GM12878 (cell line): Measurements from ENCODE around the gene PDGFC. TPM values are rescaled to one million over a fixed set of nuclear protein-coding genes. Genes with fewer than 3 reads are reported as not detected.

Source experiments
- ATAC-seq: fragments of 200-7000 bp; cut with Tn5 transposase; 3 replicates; pipeline ENCODE4 v1.9.1; 2020; ENCODE audit warnings: mild to moderate bottlenecking, moderate library complexity
- BruUV-seq: library from RNA; stranded (reverse); fragments of 400-500 nt; replicated peaks from 2 replicates; lab custom pipeline; 2021; lab: Mats Ljungman, UMichigan
- CTCF ChIA-PET: fragments of 300-600 bp; sonication (Branson Sonifier 250); formaldehyde crosslinking; extraction: SDS; loops from one replicate; lab custom pipeline; 2021; ENCODE audit warnings: inconsistent platforms; lab: Yijun Ruan, JAX
- POLR2A ChIA-PET: fragments of 350-600 bp; formaldehyde crosslinking; extraction: SDS; loops from one replicate; lab custom pipeline; 2021; ENCODE audit warnings: inconsistent platforms; lab: Charles Lee
- RAD21 ChIA-PET: fragments of 300-600 bp; sonication (Branson Sonifier 250); formaldehyde crosslinking; loops from one replicate; lab custom pipeline; 2023; ENCODE audit warnings: antibody characterized with exemption; ENCODE audit not compliant: unreplicated experiment; lab: Charles Lee
- SMC1A ChIA-PET: fragments of 300-600 bp; sonication (Branson Sonifier 250); formaldehyde crosslinking; loops from one replicate; lab custom pipeline; 2023; ENCODE audit not compliant: unreplicated experiment, uncharacterized antibody; lab: Charles Lee
- DNase-seq: peaks from one replicate; pipeline ENCODE4 v3.0.0-alpha.2; 2011; ENCODE audit warnings: low read depth, low spot score
- FAIRE-seq: peaks from 3 replicates; lab custom pipeline; 2011; peaks lifted over from hg19 to GRCh38; lab: Jason Lieb, UNC
- H2AFZ ChIP-seq: 2 replicates; pipeline ENCODE4 v1.6.0; 2011; ENCODE audit warnings: low read depth, low read length, control low read depth; ENCODE audit not compliant: control insufficient read depth
- H3K27ac ChIP-seq: 2 replicates; pipeline ENCODE4 v1.5.1; 2011; ENCODE audit warnings: control low read depth; ENCODE audit not compliant: control insufficient read depth, insufficient read depth
- H3K27me3 ChIP-seq, 2 experiments: replicated peaks in 1 of 2; 2 replicates each; pipeline versions ENCODE4 v1.6.0 to v1.6.1; 2011; ENCODE audit warnings: low read length in 1 of 2; ENCODE audit not compliant: control insufficient read depth in 2 of 2, insufficient read depth in 2 of 2
- H3K36me3 ChIP-seq, 2 experiments: 2 replicates each; pipeline ENCODE4 v1.5.1; 2011; ENCODE audit warnings: low read length in 1 of 2; ENCODE audit not compliant: control insufficient read depth in 2 of 2, insufficient read depth in 2 of 2
- H3K4me1 ChIP-seq: 2 replicates; pipeline ENCODE4 v1.6.1; 2011; ENCODE audit warnings: mild to moderate bottlenecking, low read length, moderate library complexity, mixed read lengths; ENCODE audit not compliant: control insufficient read depth, insufficient read depth
- H3K4me2 ChIP-seq: 2 replicates; pipeline ENCODE4 v1.6.0; 2011; ENCODE audit warnings: control low read depth; ENCODE audit not compliant: control insufficient read depth, insufficient read depth
- H3K4me3 ChIP-seq: fragments of 200-600 bp; sonication (generic); 2 replicates; pipeline ENCODE4 v1.5.1; 2016
- H3K79me2 ChIP-seq: 2 replicates; pipeline ENCODE4 v1.6.0; 2011; ENCODE audit warnings: low read length; ENCODE audit not compliant: control insufficient read depth, insufficient read depth
- H3K9ac ChIP-seq: 2 replicates; pipeline ENCODE4 v1.8.0; 2011; ENCODE audit warnings: low read length, control low read depth, mixed read lengths; ENCODE audit not compliant: control insufficient read depth, insufficient read depth
- H3K9me3 ChIP-seq: replicated peaks from 3 replicates; pipeline ENCODE4 v1.5.1; 2011; ENCODE audit warnings: mild to moderate bottlenecking, low read length; ENCODE audit not compliant: control insufficient read depth, insufficient read depth
- H4K20me1 ChIP-seq: 2 replicates; pipeline ENCODE4 v1.6.0; 2011; ENCODE audit not compliant: control insufficient read depth, insufficient read depth
- FOXK2 ChIP-seq: fragments of 450-650 bp; IDR thresholded peaks from 2 replicates; pipeline ENCODE4 v1.6.1; 2017; ENCODE audit warnings: mild to moderate bottlenecking, moderate library complexity
- NFXL1 ChIP-seq: fragments of 450-650 bp; IDR thresholded peaks from 2 replicates; pipeline ENCODE4 v1.6.1; 2017; ENCODE audit warnings: antibody characterized with exemption, mild to moderate bottlenecking, borderline replicate concordance
- RCOR1 ChIP-seq: conservative IDR thresholded peaks from 2 replicates; pipeline ENCODE4 v1.6.1; 2012; ENCODE audit warnings: low read depth, low read length, improper control_type of control experiment
- STAT1 ChIP-seq: fragments of 450-650 bp; conservative IDR thresholded peaks from 2 replicates; pipeline ENCODE4 v1.6.1; 2014; ENCODE audit warnings: antibody characterized with exemption, mild to moderate bottlenecking
- WGBS: methylation state at CpG from one replicate; pipeline ENCODE4 v1.1.6; 2016; ENCODE audit warnings: low lambda C conversion rate; ENCODE audit not compliant: insufficient replicate concordance, insufficient coverage; ENCODE audit errors: missing lambda C conversion rate; 5-methylcytosine and 5-hydroxymethylcytosine counted together
- in situ Hi-C: fragments of 300-500 bp; cut with MboI; formaldehyde crosslinking; loops from 9 replicates; pipeline ENCODE4 v1.14.3; 2018; ENCODE audit warnings: mixed read lengths
- intact Hi-C: fragments of 100-400 bp; cut with micrococcal nuclease; formaldehyde crosslinking; loops from one replicate; pipeline ENCODE4 v1.14.2; 2022; ENCODE audit not compliant: unreplicated experiment
- polyA plus RNA-seq, 11 experiments: library from polyadenylated mRNA; depleted of rRNA in 4 of 11; unstranded in 6 of 11; stranded (reverse) in 5 of 11; fragments of >200 nt; fragmentation: Nextera tagmentation in 4 of 11; fragmentation: Illumina TruSeq in 1 of 11; extraction: Ambion mirVana in 4 of 11; extraction: Trizol in 1 of 11; gene quantifications; 1 replicate in 1 of 11; 2 replicates in 10 of 11; pipeline versions ENCODE4 v1.2.1 to v1.2.3, GENCODE V29; 2011 to 2016; ENCODE audit warnings: inconsistent platforms in 2 of 11, missing spikeins in 2 of 11, low read depth in 1 of 11
- total RNA-seq, 4 experiments: library from RNA; depleted of rRNA in 3 of 4; stranded (reverse); fragments of >200 nt in 3 of 4; fragmentation: Illumina TruSeq in 1 of 4; extraction: Trizol in 1 of 4; gene quantifications; 2 replicates each; pipeline versions ENCODE4 v1.2.1 to v1.2.3, GENCODE V29; 2013 to 2021
- TF ChIP-seq, protein P1 (sequence below): IDR thresholded peaks from 2 replicates; pipeline ENCODE4 v1.6.1; 2012; ENCODE audit warnings: low read depth, low read length, improper control_type of control experiment
- TF ChIP-seq, protein P2 (sequence below): fragments of 150-350 bp; IDR thresholded peaks from 2 replicates; pipeline ENCODE4 v1.6.1; 2016; ENCODE audit warnings: low read depth, low read length

The PDGFC gene
- total and polyA plus RNA-seq, 10 of the 15 experiments (the other 5 are each of a cell fraction or from before 2014, with no cell fraction given): 0.02 to 0.18 TPM; not detected in 8

DNA sequence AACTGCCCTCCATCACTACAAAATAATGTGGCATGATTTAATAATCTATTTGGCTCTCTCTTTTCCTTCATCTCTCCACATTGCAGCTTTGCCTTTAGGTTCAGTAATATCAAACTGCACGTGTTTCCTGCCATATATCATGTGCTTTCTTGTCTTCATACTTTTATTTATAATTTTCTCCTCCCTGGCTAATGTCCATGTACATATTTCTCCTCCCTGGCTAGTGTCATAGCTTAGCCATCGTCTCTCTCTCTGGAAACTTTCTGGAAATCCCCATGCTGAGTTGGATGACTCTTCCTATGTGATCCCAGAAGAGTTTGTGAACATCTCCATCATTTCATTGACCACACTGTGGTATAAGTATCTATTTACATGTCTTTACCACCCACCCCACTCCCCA, 21.3 kb upstream of the PDGFC start:
- WGBS: 0% methylated on average over 2 of the region's 2 CpGs
- ATAC-seq (no peak), DNase-seq (no peak), FAIRE-seq (no peak)
- Histone ChIP-seq H3K9ac (no peak overlapping the region), H2AFZ (no peak overlapping the region), H3K27me3 (no peaks in the 10 kb centered on the region; a peak in 1 of 4 replicates), H3K36me3 (no peaks in the 10 kb centered on the region), H3K4me2 (no peak overlapping the region), H3K4me1 (no peaks in the 10 kb centered on the region), H4K20me1 (no peaks in the 10 kb centered on the region), H3K4me3 (no peak overlapping the region), H3K79me2 (no peaks in the 10 kb centered on the region), H3K9me3 (no peaks in the 10 kb centered on the region; the same call in 2 of the 3 replicates), H3K27ac (no peak overlapping the region)
- ChIA-PET CTCF (no interaction called here), POLR2A (no interaction called here), SMC1A (interaction anchor here (0.7 kb wide), 1 partner anchor 9 kb away, joined by 3 read pairs; no protein-coding TSS in a partner anchor), RAD21 (no interaction called here)
- in situ Hi-C loops (no loop called here), intact Hi-C loops (no loop called here)
- no TSS peak for BruUV-seq
- TF ChIP-seq FOXK2: no peak
- TF ChIP-seq NFXL1: no peak
- no peak for TF ChIP-seq RCOR1
- TF ChIP-seq, protein P1, sequence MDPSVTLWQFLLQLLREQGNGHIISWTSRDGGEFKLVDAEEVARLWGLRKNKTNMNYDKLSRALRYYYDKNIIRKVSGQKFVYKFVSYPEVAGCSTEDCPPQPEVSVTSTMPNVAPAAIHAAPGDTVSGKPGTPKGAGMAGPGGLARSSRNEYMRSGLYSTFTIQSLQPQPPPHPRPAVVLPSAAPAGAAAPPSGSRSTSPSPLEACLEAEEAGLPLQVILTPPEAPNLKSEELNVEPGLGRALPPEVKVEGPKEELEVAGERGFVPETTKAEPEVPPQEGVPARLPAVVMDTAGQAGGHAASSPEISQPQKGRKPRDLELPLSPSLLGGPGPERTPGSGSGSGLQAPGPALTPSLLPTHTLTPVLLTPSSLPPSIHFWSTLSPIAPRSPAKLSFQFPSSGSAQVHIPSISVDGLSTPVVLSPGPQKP: no peak
- TF ChIP-seq, protein P2, sequence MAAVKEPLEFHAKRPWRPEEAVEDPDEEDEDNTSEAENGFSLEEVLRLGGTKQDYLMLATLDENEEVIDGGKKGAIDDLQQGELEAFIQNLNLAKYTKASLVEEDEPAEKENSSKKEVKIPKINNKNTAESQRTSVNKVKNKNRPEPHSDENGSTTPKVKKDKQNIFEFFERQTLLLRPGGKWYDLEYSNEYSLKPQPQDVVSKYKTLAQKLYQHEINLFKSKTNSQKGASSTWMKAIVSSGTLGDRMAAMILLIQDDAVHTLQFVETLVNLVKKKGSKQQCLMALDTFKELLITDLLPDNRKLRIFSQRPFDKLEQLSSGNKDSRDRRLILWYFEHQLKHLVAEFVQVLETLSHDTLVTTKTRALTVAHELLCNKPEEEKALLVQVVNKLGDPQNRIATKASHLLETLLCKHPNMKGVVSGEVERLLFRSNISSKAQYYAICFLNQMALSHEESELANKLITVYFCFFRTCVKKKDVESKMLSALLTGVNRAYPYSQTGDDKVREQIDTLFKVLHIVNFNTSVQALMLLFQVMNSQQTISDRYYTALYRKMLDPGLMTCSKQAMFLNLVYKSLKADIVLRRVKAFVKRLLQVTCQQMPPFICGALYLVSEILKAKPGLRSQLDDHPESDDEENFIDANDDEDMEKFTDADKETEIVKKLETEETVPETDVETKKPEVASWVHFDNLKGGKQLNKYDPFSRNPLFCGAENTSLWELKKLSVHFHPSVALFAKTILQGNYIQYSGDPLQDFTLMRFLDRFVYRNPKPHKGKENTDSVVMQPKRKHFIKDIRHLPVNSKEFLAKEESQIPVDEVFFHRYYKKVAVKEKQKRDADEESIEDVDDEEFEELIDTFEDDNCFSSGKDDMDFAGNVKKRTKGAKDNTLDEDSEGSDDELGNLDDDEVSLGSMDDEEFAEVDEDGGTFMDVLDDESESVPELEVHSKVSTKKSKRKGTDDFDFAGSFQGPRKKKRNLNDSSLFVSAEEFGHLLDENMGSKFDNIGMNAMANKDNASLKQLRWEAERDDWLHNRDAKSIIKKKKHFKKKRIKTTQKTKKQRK: no peak
- TF ChIP-seq STAT1: no peak
